ENCODE measurements around the gene PPP1R12C.
"Not testable (repeated sequence)": the region's sequence is repeated elsewhere in the genome, so short reads cannot be mapped to it uniquely, and the experiment has no call there.

DNA sequence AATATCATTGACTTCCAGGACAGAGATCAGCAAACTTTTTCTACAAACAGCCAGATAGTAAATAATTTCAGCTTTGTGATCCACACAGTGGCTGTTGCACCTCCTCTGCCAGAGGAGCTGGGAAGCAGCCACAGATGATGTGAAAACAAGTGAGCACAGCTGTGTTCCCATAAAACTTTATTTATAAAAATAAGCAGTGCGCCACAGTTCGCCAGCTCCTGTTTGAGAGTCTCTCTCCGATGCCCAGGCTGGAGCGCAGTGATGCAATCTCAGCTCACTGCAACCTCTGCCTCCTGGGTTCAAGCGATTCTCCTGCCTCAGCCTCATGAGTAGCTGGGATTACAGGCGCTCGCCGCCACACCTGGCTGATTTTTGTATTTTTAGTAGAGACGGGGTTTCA is 51.9 kb downstream of the PPP1R12C start:
- TF ChIP-seq, protein P1, sequence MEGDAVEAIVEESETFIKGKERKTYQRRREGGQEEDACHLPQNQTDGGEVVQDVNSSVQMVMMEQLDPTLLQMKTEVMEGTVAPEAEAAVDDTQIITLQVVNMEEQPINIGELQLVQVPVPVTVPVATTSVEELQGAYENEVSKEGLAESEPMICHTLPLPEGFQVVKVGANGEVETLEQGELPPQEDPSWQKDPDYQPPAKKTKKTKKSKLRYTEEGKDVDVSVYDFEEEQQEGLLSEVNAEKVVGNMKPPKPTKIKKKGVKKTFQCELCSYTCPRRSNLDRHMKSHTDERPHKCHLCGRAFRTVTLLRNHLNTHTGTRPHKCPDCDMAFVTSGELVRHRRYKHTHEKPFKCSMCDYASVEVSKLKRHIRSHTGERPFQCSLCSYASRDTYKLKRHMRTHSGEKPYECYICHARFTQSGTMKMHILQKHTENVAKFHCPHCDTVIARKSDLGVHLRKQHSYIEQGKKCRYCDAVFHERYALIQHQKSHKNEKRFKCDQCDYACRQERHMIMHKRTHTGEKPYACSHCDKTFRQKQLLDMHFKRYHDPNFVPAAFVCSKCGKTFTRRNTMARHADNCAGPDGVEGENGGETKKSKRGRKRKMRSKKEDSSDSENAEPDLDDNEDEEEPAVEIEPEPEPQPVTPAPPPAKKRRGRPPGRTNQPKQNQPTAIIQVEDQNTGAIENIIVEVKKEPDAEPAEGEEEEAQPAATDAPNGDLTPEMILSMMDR (IDR thresholded peaks at IDR 0.05), result not testable (repeated sequence)
- TF ChIP-seq EP300, POLR2AphosphoS5 (IDR thresholded peaks at IDR 0.05): not testable (repeated sequence)
